GM08714 (cell line): ENCODE results near the gene STRN.
"Not testable (repeated sequence)": the region's sequence is repeated elsewhere in the genome, so short reads cannot be mapped to it uniquely, and the experiment has no call there.

Source experiments
- H3K4me3 ChIP-seq: fragments of 200-500 bp; sonication (Bioruptor generic); 2 replicates; pipeline ENCODE4 v1.5.1; 2014; ENCODE audit warnings: mild to moderate bottlenecking, low read length, inconsistent platforms
- ZNF274 ChIP-seq: IDR thresholded peaks from 2 replicates; pipeline ENCODE4 v1.6.1; 2012; ENCODE audit warnings: mild to moderate bottlenecking, low read depth, low read length

Gene STRN

GRCh38 chr2:36951027-36951518 is 15.3 kb downstream of the STRN start:
- no peak for TF ChIP-seq ZNF274

DNA sequence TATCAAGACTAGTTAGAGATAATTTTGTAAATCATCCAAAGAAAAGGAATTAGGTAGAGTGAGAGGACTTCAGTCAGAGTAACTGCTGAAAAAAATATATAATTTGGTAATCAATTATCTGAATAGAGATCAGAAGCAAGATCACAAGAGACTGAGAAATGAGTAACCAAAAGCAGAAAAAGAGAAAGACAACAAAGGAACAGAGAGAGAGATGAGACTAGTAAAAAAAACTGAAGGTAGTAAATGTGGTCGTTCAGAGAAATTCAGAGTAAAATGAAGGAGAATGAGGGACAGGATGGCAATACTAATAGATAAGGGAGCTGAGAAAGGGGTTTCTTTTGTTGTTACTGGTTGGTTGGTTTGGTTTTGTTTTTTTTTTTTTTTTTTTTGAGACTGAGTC is 16.5 kb downstream of the STRN start:
- no peak for TF ChIP-seq ZNF274
- H3K4me3 ChIP-seq, result no peak overlapping the region

More at GRCh38 chr2:36951027-36951518, 15.3 kb downstream of the STRN start:
- no peak overlapping the region for H3K4me3 ChIP-seq

- H3K4me3 ChIP-seq, result not testable (repeated sequence)
Observed at GRCh38 chr2:36945240-36945639, 21.1 kb downstream of the STRN start.

GRCh38 chr2:36941867-36942266 is 24.5 kb downstream of the STRN start:
- H3K4me3 ChIP-seq, result no peak overlapping the region
- TF ChIP-seq ZNF274, result no peak

DNA sequence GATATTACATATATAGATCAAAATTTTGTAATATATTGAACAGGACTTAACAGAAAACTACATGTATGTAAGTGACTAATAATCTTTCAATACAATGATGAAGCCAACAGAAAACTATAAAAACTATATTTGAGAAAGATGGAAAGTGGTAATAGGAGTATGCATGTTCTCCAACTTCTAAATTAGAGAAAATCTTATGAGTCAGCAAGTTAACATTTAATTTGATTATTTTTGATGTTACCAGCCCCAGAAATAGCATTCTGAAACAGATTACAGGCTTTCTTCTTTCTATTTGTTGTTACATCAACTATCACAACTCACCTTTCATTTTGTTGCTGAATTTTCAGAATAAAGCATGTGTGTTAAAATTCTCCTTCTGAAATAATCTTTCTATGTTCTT is 29.8 kb downstream of the STRN start:
- H3K4me3 ChIP-seq, result not testable (repeated sequence)

DNA sequence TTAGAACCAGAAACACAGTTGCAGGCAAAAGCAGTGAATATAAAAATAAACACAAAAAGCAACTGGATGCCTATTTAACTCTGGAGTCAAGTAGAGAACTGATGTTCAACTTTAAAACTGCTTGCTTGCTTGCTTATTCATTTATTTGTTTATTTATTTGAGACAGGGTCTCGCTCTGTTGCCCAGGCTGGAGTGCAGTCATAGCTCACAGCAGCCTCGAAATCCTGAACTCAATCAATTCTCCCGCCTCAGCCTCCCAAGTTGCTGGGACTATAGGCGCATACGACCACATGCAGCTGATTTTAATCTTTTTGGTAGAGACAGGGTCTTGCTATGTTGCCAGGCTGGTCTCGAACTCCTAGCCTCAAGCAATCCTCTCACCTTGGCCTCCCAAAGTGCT is 34.6 kb downstream of the STRN start:
- H3K4me3 ChIP-seq, result not testable (repeated sequence)

GRCh38 chr2:36930787-36931410 is 35.4 kb downstream of the STRN start:
- not testable (repeated sequence) for H3K4me3 ChIP-seq

DNA sequence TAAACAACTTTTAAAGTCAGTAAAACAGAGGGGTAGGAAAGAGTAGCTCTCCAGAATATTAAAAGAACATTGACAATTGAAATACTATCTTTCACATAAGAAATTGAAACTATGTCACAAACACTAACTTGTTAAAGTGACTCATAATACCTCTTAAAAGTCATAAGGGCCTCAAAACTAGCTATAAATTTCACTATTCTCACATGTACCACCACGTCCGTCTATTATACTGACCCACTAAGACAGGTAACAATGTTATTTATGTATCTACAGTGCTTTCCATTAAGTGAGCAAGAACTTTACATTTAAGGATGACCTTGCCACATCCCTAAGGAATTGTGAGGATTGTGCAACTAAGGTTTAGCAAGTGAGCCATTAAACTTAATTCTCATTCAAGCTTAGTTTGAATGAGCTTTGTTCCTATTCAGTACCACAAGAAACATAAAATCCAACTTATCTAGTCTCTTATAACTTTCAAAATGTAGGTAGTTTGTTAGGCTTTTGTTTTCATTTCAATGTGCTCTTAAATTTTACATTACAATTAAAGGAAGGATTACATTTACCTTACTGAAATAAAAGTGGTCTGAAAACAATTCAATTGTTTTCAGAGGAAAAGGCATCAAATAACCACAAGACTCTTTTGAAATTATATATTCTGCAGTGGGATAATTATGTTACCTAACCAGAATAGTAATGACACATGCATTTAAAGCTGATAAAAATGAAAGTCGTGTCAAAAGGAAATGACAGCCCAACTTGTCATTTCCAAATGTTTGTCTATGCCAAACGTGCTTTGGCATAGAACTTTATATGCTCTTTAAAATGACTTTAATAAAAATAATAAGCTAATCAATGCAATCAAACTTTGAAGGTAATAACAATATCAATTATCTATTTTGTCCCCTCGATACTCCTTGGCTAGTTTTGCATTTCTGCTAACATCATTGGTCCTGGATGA is 39.9 kb downstream of the STRN start:
- H3K4me3 ChIP-seq, result not testable (repeated sequence)

DNA sequence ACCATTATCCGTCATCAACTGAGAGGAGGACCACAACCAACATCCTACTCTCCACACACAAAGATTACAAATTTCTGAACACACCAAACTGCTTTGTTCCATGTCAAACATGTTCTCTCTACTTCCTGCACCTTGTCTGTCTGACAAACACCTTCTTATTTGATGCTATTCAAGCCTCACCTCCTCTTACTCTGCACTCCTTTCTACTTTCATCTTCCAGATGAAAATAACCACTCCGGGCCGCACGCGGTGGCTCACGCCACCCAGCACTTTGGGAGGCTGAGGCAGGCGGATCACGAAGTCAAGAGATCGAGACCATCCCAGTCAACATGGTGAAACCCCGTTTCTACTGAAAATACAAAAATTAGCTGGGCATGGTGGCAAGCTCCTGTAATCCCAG is 43.7 kb downstream of the STRN start:
- not testable (repeated sequence) for H3K4me3 ChIP-seq

DNA sequence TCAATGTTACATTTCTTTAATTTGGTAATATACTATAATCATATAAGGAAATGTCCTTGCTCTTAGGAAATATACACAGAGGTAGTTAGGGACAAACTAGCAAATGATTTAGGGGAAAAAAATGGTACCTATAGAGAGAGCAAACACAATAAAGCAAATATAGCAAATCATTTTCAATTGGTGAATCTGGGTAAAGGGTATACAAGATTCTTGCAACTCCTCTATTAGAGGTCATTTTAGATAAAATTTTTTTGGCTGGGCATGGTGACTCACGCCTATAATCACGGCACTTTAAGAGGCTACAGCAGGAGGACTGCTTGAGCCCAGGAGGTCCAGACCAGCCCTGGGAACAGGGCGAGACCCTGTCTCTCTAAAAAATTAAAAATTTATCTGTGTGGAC is 44.4 kb downstream of the STRN start:
- no peak for TF ChIP-seq ZNF274
- no peak overlapping the region for H3K4me3 ChIP-seq

- H3K4me3 ChIP-seq, result no peak overlapping the region
- no peak for TF ChIP-seq ZNF274
Observed at GRCh38 chr2:36919041-36919837, 47.1 kb downstream of the STRN start.

- H3K4me3 ChIP-seq, result no peak overlapping the region
- TF ChIP-seq ZNF274, result no peak
Observed at GRCh38 chr2:36918307-36918706, 48.0 kb downstream of the STRN start.

DNA sequence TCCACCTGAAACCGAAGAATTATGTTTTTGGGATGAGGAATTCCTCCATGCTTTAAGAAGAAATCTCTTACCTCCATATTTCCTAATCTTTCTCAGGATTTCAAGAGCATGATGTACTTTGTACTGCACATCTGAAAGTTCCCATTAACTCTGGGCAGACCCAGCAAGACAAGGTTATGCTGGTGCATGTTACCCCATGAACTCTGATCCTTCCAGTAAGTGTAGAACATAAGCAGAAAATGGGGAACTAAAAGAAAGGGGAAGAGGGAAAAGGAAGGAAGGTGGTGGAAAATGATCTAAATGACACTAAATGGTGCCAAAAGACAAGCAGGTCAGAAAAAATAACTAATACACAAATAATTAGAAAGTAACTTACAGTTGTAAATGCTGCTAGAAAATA is 50.7 kb downstream of the STRN start:
- no peak overlapping the region for H3K4me3 ChIP-seq
- TF ChIP-seq ZNF274, result no peak

GRCh38 chr2:36912695-36913094 is 53.6 kb downstream of the STRN start:
- no peak overlapping the region for H3K4me3 ChIP-seq

DNA sequence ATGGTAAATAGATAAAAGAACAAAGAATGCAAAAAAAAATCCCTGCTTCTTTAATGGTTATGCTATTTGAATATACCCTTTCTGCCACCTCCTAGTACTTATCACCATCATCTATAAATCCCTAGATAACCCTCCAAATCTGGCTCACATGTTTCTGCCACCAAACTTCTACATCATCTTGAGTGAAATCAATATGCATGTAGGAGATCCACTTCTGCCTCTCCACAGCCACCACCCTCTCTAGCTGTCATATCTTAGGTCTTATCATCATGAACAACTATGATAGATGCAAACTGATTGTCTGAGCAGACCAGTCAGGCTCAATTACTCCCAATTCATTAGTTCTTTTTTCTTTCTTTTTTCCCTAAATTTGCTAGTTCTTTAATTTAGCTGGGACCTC is 55.3 kb downstream of the STRN start:
- no peak overlapping the region for H3K4me3 ChIP-seq
- no peak for TF ChIP-seq ZNF274

More at GRCh38 chr2:36912695-36913094, 53.6 kb downstream of the STRN start:
- no peak for TF ChIP-seq ZNF274
